Hepatocyte (in vitro differentiated cells): Measurements from ENCODE around the gene TXNRD1. TPM values are rescaled to one million over a fixed set of nuclear protein-coding genes. Genes with fewer than 3 reads are reported as not detected.

Experiments
- DNase-seq: peaks from one replicate; pipeline ENCODE4 v3.0.0-alpha.2; 2016; ENCODE audit warnings: low spot score
- H2AFZ ChIP-seq: fragments of 200-600 bp; sonication (generic); 2 replicates; pipeline ENCODE4 v1.6.0; 2016; ENCODE audit warnings: antibody characterized with exemption, mild to moderate bottlenecking
- H3K27ac ChIP-seq: fragments of 200-600 bp; sonication (generic); 2 replicates; pipeline ENCODE4 v1.5.1; 2016; ENCODE audit warnings: mild to moderate bottlenecking
- H3K27me3 ChIP-seq: fragments of 200-600 bp; sonication (generic); 2 replicates; pipeline ENCODE4 v1.6.1; 2016
- H3K36me3 ChIP-seq: fragments of 200-600 bp; sonication (generic); replicated peaks from 2 replicates; pipeline ENCODE4 v1.5.1; 2016; ENCODE audit warnings: low read depth; ENCODE audit not compliant: insufficient read depth
- H3K4me1 ChIP-seq: fragments of 200-600 bp; sonication (generic); 2 replicates; pipeline ENCODE4 v1.5.1; 2016; ENCODE audit warnings: mild to moderate bottlenecking, moderate library complexity; ENCODE audit not compliant: insufficient read depth
- H3K4me2 ChIP-seq: fragments of 200-600 bp; sonication (generic); 2 replicates; pipeline ENCODE4 v1.6.0; 2016
- H3K4me3 ChIP-seq: fragments of 200-600 bp; sonication (generic); 2 replicates; pipeline ENCODE4 v1.5.1; 2016; ENCODE audit warnings: mild to moderate bottlenecking
- H3K79me2 ChIP-seq: fragments of 200-600 bp; sonication (generic); 2 replicates; pipeline ENCODE4 v1.6.0; 2017; ENCODE audit warnings: mild to moderate bottlenecking
- H3K9me2 ChIP-seq: fragments of 200-600 bp; sonication (generic); replicated peaks from 2 replicates; pipeline ENCODE4 v1.6.0; 2017; ENCODE audit warnings: mild to moderate bottlenecking; ENCODE audit not compliant: insufficient read depth
- H3K9me3 ChIP-seq: fragments of 200-600 bp; sonication (generic); 2 replicates; pipeline ENCODE4 v1.5.1; 2016; ENCODE audit warnings: low read depth, mild to moderate bottlenecking
- H4K20me1 ChIP-seq: fragments of 200-600 bp; sonication (generic); 2 replicates; pipeline ENCODE4 v1.6.0; 2016; ENCODE audit warnings: mild to moderate bottlenecking; ENCODE audit not compliant: insufficient read depth, poor library complexity, severe bottlenecking
- CTCF ChIP-seq: fragments of 200-600 bp; sonication (generic); IDR thresholded peaks from 2 replicates; pipeline ENCODE4 v1.5.1; 2016; ENCODE audit warnings: antibody characterized with exemption, mild to moderate bottlenecking; ENCODE audit not compliant: poor library complexity
- EZH2 ChIP-seq: fragments of 200-600 bp; sonication (generic); IDR thresholded peaks from 2 replicates; pipeline ENCODE4 v1.6.1; 2016; ENCODE audit warnings: antibody characterized with exemption, mild to moderate bottlenecking, borderline replicate concordance
- EZH2phosphoT487 ChIP-seq: fragments of 200-600 bp; sonication (generic); IDR thresholded peaks from one replicate; pipeline ENCODE4 v1.6.1; 2018; ENCODE audit warnings: antibody characterized with exemption, mild to moderate bottlenecking, low read depth, moderate library complexity; ENCODE audit not compliant: unreplicated experiment, severe bottlenecking
- WGBS: methylation state at CpG from one replicate; pipeline ENCODE4 v1.1.6; 2016; ENCODE audit warnings: low lambda C conversion rate; ENCODE audit errors: missing lambda C conversion rate; 5-methylcytosine and 5-hydroxymethylcytosine counted together
- polyA plus RNA-seq: library from polyadenylated mRNA; unstranded; fragments of >200 nt; fragmentation: Nextera tagmentation; extraction: Ambion mirVana; gene quantifications from 2 replicates; pipeline ENCODE4 v1.2.1, GENCODE V29; 2016
- total RNA-seq: library from RNA; depleted of rRNA; stranded (reverse); fragments of >200 nt; gene quantifications from 2 replicates; pipeline ENCODE4 v1.2.3, GENCODE V29; 2014

The TXNRD1 gene
- total and polyA plus RNA-seq, 2 experiments from 2014 or later: 49.8 to 113 TPM

GRCh38 chr12:104167519-104168458 is 47.8 kb upstream of the TXNRD1 start:
- Histone ChIP-seq H3K27ac (no peak overlapping the region), H3K4me2 (no peak overlapping the region), H3K4me1 (no peaks in the 10 kb centered on the region), H3K9me3 (no peaks in the 10 kb centered on the region), H2AFZ (no peak overlapping the region), H3K27me3 (no peaks in the 10 kb centered on the region), H3K79me2 (no peaks in the 10 kb centered on the region), H3K4me3 (no peak overlapping the region), H3K9me2 (no peaks in the 10 kb centered on the region), H4K20me1 (no peaks in the 10 kb centered on the region), H3K36me3 (no peaks in the 10 kb centered on the region)
- 87% methylated on average over 5 of the region's 5 CpGs for WGBS
- TF ChIP-seq CTCF (no peak), EZH2phosphoT487 (no peak), EZH2 (no peak)
- no peak for DNase-seq

GRCh38 chr12:104168596-104168995 is 47.0 kb upstream of the TXNRD1 start:
- H3K36me3 ChIP-seq: no peaks in the 10 kb centered on the region
- H2AFZ ChIP-seq: no peak overlapping the region
- no peak for DNase-seq
- 92% methylated on average over 5 of the region's 5 CpGs for whole genome bisulfite sequencing
- H3K9me2 ChIP-seq: no peaks in the 10 kb centered on the region
- no peaks in the 10 kb centered on the region for H3K9me3 ChIP-seq
- TF ChIP-seq CTCF (no peak), EZH2phosphoT487 (no peak), EZH2 (no peak)
- no peak overlapping the region for H3K27ac ChIP-seq
- no peaks in the 10 kb centered on the region for H4K20me1 ChIP-seq
- H3K4me1 ChIP-seq: no peaks in the 10 kb centered on the region
- H3K27me3 ChIP-seq: no peaks in the 10 kb centered on the region
- H3K4me2 ChIP-seq: no peak overlapping the region
- no peak overlapping the region for H3K4me3 ChIP-seq
- H3K79me2 ChIP-seq: no peaks in the 10 kb centered on the region

GRCh38 chr12:104171785-104172569 is 43.6 kb upstream of the TXNRD1 start:
- Histone ChIP-seq H2AFZ (no peak overlapping the region), H3K27me3 (no peaks in the 10 kb centered on the region), H3K4me3 (no peak overlapping the region), H3K36me3 (no peaks in the 10 kb centered on the region), H3K9me2 (no peaks in the 10 kb centered on the region), H3K4me1 (no peaks in the 10 kb centered on the region), H3K4me2 (no peak overlapping the region), H3K9me3 (no peaks in the 10 kb centered on the region), H3K27ac (no peak overlapping the region), H4K20me1 (no peaks in the 10 kb centered on the region), H3K79me2 (no peaks in the 10 kb centered on the region)
- no peak for TF ChIP-seq EZH2phosphoT487
- no peak for TF ChIP-seq CTCF
- TF ChIP-seq EZH2: no peak
- DNase-seq: no peak
- WGBS: 91% methylated on average over 21 of the region's 28 CpGs
